GM21528 (cell line): ENCODE data around the gene OSM.
"Not testable (repeated sequence)": the region's sequence is repeated elsewhere in the genome, so short reads cannot be mapped to it uniquely, and the experiment has no call there.

Source experiments
- ATAC-seq: cut with Tn5 transposase; IDR thresholded peaks from one replicate; pipeline ENCODE4 v1.9.1; 2021; ENCODE audit warnings: mild to moderate bottlenecking, moderate library complexity; ENCODE audit not compliant: unreplicated experiment, low FRiP score

Gene OSM

DNA sequence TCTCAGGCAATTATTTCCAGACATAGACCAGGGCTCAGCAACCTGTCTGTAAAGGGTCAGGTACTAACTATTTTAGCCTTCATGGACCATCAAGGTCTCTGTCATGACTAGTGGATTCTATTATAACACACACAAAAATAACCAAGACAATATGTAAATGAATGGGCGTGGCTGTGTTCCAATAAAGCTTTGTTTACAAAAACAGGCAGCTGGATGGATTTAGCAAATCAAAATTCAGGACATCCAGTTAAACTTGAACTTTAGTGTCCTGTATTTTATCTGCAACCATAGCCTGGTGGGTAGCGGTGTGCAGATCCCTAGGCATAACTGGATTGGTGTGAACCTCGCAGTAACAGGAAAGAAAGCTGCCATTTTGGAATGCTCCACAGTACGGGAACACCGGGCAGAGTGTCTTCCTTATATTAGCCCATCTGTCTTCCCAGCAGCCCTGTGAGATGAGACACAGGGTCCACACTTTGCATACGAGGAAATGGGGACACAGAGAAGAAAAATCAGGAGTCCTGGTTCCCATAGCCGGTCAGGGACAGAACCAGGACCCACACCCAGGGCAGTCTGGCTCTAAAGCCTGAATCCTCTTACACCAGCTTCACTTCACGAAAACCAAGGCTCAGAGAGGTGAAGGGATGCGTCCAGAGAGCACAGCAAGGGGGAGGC, 35.7 kb downstream of the OSM start:
- no peak for ATAC-seq

DNA sequence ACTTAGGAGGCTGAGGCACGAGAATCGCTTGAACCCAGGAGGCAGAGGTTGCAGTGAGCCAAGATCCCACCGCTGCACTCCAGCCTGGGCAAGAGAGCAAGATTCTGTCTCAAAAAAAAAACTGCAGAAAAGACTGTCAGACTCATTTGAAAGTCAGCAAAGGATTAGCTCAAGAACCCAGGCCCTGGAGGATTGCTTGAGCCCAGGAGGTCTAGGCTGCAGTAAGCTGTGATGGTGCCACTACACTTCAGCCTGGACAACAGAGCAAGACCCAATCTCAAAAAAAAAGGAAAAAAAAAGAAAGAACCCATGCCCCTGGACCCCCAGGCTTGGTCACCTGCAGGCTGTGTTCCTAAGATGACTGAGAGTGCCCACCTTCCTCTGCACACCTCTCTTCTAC, 36.3 kb downstream of the OSM start:
- no peak for ATAC-seq

GRCh38 chr22:30228509-30229359, 37.9 kb downstream of the OSM start:
- no peak for ATAC-seq

DNA sequence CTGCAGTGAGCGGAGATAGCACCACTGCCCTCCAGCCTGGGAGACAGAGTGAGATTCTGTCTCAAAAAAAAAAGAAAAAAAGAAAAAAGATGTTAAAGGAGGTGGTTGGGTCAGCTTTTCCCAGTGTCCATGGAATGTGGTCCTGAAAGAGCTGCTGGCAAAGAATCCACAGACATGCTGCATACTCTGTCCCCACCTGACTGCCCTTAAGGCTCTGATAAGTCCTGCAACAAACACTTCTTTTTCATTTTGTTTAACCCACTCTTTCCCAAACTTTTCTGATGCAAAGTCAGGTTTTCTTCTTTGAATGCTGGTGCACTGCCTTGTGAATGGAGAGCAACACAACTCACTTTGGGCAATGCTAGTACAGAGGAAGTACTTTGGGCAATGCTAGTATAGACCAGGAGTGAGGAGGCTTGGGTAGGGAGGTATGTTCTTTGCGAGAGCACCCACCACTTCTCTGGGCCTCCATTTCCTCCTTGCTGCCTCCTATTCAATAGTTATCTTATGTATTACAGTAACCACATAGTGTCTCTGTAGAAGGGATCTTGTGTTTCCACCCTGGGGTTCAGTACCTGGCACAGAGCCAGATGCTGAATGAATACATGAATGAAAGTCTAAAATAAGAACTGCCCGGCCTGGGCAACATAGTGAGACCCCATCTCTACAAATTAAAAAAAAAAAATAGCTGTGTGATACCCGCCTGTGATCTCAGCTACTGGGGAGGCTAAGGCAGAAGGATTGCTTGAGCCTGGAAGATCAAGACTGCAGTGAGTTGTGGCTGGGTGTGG, 39.0 kb downstream of the OSM start:
- no peak for ATAC-seq

- no peak for ATAC-seq
Observed at GRCh38 chr22:30226192-30226832, 40.3 kb downstream of the OSM start.

- no peak for ATAC-seq
Observed at GRCh38 chr22:30225220-30225927, 41.3 kb downstream of the OSM start.

GRCh38 chr22:30224161-30224857, 42.3 kb downstream of the OSM start:
- no peak for ATAC-seq

DNA sequence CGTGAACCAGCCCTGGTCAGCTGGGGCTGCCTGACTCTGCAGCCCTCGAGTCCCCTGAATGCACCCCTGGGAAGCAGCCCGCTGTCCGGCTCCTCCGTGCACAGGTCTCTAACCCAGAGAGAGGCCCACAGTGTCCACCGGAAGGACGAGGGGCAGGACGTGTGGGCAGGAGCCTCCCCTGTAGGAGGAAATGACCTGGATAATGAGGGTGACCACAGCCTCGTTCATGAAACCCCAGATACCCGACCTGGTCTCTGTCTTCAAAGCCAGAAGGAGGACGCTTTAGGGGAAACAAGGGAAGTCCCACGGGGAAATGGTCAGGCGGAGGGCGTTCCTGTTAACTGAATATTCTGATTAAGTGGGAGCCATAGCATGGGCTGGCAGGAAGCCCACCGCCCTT, 43.3 kb downstream of the OSM start:
- no peak for ATAC-seq

- no peak for ATAC-seq
Observed at GRCh38 chr22:30222321-30222720, 44.3 kb downstream of the OSM start.

GRCh38 chr22:30221121-30221992, 45.3 kb downstream of the OSM start:
- ATAC-seq, result no peak

- no peak for ATAC-seq
Observed at GRCh38 chr22:30220338-30221012, 46.2 kb downstream of the OSM start.

DNA sequence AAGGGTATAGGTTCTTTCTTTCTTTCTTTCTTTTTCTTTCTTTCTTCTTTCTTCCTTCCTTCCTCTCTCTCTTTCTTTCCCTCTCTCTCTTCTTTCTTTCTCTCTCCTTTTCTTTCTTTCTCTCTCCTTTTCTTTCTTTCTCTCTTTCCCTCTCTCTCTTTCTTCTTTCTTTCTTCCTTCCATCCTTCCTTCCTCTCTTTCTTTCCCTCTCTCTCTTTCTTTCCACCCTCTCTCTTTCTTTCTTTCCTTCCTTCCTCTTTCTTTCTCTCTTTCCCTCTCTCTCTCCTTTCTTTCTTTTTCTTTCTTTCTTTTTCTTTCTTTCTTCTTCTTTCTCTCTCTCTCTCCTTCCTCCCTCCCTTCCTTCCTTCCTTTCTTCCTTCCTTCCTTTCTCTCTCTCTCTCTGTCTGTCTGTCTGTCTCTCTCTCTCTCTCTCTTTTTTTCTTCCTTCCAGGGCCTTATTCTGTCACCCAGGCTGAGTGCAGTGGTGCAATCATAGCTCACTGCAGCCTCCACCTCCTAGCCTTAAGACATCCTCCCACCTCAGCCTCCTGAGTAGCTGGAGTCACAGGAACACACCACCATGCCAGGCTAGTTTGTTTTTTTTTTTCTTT, 46.9 kb downstream of the OSM start:
- ATAC-seq, result no peak

DNA sequence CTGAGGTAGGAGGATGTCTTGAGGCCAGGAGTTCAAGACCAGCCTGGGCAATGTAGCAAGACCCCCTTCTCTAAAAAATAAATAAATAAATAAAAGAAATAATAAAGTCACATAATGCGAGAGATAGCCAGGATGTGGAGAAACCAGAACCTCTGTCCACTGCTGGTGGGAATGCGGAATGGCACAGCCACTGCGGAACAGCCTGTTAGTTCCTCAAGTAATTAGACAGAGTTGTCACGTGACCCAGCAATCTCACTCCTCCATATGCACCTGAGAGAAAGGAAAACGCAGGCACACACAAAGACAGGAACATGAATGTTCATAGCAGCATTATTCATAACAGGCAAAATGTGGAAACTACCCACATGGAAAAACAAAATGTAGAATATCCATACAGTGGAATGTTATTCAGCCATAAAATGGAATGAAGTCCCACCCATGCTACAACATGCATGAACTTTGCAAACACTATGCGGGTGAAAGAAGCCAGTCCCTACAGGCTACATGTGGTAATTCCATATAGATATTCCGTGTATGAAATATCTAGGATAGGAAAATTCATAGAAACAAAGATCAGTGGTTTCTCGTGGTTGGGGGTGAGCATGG, 47.5 kb downstream of the OSM start:
- no peak for ATAC-seq

- no peak for ATAC-seq
Observed at GRCh38 chr22:30217698-30218560, 48.7 kb downstream of the OSM start.

DNA sequence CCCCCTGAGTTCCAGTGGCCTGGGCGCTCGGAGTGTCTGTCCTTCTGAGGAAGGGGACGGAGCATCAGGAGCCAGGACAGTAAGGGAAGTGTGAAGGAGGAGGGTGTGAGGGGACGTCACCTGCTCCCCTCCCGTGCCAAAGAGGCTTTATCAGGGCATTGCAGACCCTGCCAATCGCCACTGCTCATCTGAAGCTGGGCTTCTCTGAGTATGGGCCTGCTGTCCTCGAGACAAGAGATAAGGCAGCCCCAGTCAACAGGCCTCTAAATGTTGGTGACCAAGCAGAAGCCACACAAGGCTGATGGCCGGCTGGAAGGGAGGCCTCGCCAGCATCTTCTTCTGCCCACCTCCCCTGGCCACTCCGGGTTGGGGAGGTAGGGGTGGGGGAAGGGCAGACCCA, 49.9 kb downstream of the OSM start:
- no peak for ATAC-seq

DNA sequence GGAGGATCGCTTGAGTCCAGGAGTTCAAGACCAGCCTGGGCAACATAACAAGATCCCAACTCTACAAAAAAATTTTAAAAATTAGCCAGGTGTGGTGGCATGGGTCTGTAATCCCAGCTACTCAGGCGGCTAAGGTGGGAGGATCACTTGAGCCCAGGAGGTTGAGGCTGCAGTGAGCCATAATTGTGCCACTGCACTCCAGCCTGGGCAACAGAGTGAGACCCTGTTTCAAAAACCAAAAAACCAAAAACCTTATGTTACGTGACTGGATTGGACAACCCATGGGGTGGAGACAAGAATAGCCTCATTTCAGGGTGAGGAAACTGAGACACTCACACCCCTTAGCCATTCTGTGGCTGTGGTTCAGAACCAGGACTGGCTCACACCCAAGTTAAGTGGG, 50.4 kb downstream of the OSM start:
- not testable (repeated sequence) for ATAC-seq
